WTC11 (cell line): ENCODE data around the gene EPS8L2.

Source experiments
- ATF1 ChIP-seq: sonication (generic); formaldehyde crosslinking; IDR thresholded peaks from 2 replicates; pipeline ENCODE4 v1.8.1; 2023; ENCODE audit warnings: mild to moderate bottlenecking, moderate library complexity, missing genetic modification reagents
- ESRRA ChIP-seq: sonication (generic); formaldehyde crosslinking; IDR thresholded peaks from 2 replicates; pipeline ENCODE4 v1.8.1; 2022; ENCODE audit warnings: mild to moderate bottlenecking, missing genetic modification reagents, borderline replicate concordance
- FOXJ3 ChIP-seq: sonication (generic); formaldehyde crosslinking; IDR thresholded peaks from 2 replicates; pipeline ENCODE4 v1.9.0; 2021; ENCODE audit warnings: missing genetic modification reagents, mild to moderate bottlenecking, borderline replicate concordance
- TEAD1 ChIP-seq: sonication (generic); formaldehyde crosslinking; IDR thresholded peaks from 2 replicates; pipeline ENCODE4 v1.8.0; 2022; ENCODE audit warnings: mild to moderate bottlenecking, missing genetic modification reagents
- TP53 ChIP-seq: sonication (generic); formaldehyde crosslinking; IDR thresholded peaks from 2 replicates; pipeline ENCODE4 v1.8.1; 2023; ENCODE audit warnings: mild to moderate bottlenecking, missing genetic modification reagents
- ZNF232 ChIP-seq: sonication (generic); formaldehyde crosslinking; IDR thresholded peaks from 2 replicates; pipeline ENCODE4 v1.8.0; 2022; ENCODE audit warnings: mild to moderate bottlenecking, missing genetic modification reagents
- TF ChIP-seq, protein P1 (sequence below): fragments of 200-600 bp; IDR thresholded peaks from 2 replicates; pipeline ENCODE4 v1.8.0; 2022; ENCODE audit warnings: antibody characterized with exemption
- TF ChIP-seq, protein P2 (sequence below): sonication (generic); formaldehyde crosslinking; IDR thresholded peaks from 2 replicates; pipeline ENCODE4 v1.8.1; 2022; ENCODE audit warnings: mild to moderate bottlenecking, moderate library complexity, missing genetic modification reagents
- TF ChIP-seq, protein P3 (sequence below): sonication (generic); formaldehyde crosslinking; IDR thresholded peaks from 2 replicates; pipeline ENCODE4 v1.8.1; 2022; ENCODE audit warnings: low read depth, missing genetic modification reagents, borderline replicate concordance
- TF ChIP-seq, protein P4 (sequence below): sonication (generic); formaldehyde crosslinking; IDR thresholded peaks from 2 replicates; pipeline ENCODE4 v1.8.0; 2023; ENCODE audit warnings: missing genetic modification reagents, mild to moderate bottlenecking, borderline replicate concordance

DNA sequence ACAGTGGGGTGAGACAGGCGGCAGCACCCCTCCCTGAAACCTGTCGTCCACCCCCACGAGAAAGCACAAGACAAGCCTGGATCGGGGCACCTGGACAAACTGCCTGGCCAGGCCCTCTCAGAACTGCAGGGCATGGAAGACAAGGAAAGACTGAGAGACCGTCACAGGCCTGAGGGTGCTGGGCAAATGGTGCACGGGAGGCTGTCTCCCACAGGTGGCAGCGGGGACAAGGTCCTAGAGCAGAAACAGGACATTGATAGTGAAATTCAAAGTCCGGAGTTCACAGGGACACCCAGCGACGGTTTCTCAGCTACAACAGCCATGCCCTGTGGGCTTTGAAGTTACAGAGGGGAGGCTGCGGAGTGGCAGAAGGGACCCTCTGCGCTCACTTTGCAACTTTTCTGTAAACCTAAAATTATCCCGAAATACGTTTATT lies 48.3 kb upstream of the EPS8L2 start:
- TF ChIP-seq, protein P1, sequence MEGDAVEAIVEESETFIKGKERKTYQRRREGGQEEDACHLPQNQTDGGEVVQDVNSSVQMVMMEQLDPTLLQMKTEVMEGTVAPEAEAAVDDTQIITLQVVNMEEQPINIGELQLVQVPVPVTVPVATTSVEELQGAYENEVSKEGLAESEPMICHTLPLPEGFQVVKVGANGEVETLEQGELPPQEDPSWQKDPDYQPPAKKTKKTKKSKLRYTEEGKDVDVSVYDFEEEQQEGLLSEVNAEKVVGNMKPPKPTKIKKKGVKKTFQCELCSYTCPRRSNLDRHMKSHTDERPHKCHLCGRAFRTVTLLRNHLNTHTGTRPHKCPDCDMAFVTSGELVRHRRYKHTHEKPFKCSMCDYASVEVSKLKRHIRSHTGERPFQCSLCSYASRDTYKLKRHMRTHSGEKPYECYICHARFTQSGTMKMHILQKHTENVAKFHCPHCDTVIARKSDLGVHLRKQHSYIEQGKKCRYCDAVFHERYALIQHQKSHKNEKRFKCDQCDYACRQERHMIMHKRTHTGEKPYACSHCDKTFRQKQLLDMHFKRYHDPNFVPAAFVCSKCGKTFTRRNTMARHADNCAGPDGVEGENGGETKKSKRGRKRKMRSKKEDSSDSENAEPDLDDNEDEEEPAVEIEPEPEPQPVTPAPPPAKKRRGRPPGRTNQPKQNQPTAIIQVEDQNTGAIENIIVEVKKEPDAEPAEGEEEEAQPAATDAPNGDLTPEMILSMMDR = no peak
- TF ChIP-seq FOXJ3 (CRISPR knock-in tag) = no peak
- TF ChIP-seq, protein P2, sequence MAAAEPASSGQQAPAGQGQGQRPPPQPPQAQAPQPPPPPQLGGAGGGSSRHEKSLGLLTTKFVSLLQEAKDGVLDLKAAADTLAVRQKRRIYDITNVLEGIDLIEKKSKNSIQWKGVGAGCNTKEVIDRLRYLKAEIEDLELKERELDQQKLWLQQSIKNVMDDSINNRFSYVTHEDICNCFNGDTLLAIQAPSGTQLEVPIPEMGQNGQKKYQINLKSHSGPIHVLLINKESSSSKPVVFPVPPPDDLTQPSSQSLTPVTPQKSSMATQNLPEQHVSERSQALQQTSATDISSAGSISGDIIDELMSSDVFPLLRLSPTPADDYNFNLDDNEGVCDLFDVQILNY = no peak
- TF ChIP-seq, protein P3, sequence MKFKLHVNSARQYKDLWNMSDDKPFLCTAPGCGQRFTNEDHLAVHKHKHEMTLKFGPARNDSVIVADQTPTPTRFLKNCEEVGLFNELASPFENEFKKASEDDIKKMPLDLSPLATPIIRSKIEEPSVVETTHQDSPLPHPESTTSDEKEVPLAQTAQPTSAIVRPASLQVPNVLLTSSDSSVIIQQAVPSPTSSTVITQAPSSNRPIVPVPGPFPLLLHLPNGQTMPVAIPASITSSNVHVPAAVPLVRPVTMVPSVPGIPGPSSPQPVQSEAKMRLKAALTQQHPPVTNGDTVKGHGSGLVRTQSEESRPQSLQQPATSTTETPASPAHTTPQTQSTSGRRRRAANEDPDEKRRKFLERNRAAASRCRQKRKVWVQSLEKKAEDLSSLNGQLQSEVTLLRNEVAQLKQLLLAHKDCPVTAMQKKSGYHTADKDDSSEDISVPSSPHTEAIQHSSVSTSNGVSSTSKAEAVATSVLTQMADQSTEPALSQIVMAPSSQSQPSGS (CRISPR knock-in tag) = no peak
- no peak for TF ChIP-seq ZNF232 (CRISPR knock-in tag)
- TF ChIP-seq, protein P4, sequence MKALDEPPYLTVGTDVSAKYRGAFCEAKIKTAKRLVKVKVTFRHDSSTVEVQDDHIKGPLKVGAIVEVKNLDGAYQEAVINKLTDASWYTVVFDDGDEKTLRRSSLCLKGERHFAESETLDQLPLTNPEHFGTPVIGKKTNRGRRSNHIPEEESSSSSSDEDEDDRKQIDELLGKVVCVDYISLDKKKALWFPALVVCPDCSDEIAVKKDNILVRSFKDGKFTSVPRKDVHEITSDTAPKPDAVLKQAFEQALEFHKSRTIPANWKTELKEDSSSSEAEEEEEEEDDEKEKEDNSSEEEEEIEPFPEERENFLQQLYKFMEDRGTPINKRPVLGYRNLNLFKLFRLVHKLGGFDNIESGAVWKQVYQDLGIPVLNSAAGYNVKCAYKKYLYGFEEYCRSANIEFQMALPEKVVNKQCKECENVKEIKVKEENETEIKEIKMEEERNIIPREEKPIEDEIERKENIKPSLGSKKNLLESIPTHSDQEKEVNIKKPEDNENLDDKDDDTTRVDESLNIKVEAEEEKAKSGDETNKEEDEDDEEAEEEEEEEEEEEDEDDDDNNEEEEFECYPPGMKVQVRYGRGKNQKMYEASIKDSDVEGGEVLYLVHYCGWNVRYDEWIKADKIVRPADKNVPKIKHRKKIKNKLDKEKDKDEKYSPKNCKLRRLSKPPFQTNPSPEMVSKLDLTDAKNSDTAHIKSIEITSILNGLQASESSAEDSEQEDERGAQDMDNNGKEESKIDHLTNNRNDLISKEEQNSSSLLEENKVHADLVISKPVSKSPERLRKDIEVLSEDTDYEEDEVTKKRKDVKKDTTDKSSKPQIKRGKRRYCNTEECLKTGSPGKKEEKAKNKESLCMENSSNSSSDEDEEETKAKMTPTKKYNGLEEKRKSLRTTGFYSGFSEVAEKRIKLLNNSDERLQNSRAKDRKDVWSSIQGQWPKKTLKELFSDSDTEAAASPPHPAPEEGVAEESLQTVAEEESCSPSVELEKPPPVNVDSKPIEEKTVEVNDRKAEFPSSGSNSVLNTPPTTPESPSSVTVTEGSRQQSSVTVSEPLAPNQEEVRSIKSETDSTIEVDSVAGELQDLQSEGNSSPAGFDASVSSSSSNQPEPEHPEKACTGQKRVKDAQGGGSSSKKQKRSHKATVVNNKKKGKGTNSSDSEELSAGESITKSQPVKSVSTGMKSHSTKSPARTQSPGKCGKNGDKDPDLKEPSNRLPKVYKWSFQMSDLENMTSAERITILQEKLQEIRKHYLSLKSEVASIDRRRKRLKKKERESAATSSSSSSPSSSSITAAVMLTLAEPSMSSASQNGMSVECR (CRISPR knock-in tag) = no peak
- no peak for TF ChIP-seq ESRRA (CRISPR knock-in tag)
- no peak for TF ChIP-seq TEAD1 (CRISPR knock-in tag)
- TF ChIP-seq TP53 (CRISPR knock-in tag) = no peak
- no peak for TF ChIP-seq ATF1 (CRISPR knock-in tag)
